ENCODE results near the gene ACBD5.

GRCh38 chr10:27188897-27189296 lies 51.7 kb downstream of the ACBD5 start:
- TF ChIP-seq, protein P1, sequence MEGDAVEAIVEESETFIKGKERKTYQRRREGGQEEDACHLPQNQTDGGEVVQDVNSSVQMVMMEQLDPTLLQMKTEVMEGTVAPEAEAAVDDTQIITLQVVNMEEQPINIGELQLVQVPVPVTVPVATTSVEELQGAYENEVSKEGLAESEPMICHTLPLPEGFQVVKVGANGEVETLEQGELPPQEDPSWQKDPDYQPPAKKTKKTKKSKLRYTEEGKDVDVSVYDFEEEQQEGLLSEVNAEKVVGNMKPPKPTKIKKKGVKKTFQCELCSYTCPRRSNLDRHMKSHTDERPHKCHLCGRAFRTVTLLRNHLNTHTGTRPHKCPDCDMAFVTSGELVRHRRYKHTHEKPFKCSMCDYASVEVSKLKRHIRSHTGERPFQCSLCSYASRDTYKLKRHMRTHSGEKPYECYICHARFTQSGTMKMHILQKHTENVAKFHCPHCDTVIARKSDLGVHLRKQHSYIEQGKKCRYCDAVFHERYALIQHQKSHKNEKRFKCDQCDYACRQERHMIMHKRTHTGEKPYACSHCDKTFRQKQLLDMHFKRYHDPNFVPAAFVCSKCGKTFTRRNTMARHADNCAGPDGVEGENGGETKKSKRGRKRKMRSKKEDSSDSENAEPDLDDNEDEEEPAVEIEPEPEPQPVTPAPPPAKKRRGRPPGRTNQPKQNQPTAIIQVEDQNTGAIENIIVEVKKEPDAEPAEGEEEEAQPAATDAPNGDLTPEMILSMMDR (IDR thresholded peaks at IDR 0.05): no peak
- TF ChIP-seq POLR2A (IDR thresholded peaks at IDR 0.05; ENCODE audit: low read depth): no peak
- no peak for TF ChIP-seq POLR2AphosphoS5 (IDR thresholded peaks at IDR 0.05)
- TF ChIP-seq EP300 (IDR thresholded peaks at IDR 0.05): no peak

All from esophagus muscularis mucosa (tissue), 4 donors.